ENCODE data around the gene ZMYM2.

The ZMYM2 gene

GRCh38 chr13:20105161-20105689 is 146.7 kb downstream of the ZMYM2 start:
- no peak for DNase-seq (ENCODE audit: low spot score)

- DNase-seq (ENCODE audit: low spot score), result no peak
Measured at GRCh38 chr13:20106742-20107141, 148.2 kb downstream of the ZMYM2 start.

DNA sequence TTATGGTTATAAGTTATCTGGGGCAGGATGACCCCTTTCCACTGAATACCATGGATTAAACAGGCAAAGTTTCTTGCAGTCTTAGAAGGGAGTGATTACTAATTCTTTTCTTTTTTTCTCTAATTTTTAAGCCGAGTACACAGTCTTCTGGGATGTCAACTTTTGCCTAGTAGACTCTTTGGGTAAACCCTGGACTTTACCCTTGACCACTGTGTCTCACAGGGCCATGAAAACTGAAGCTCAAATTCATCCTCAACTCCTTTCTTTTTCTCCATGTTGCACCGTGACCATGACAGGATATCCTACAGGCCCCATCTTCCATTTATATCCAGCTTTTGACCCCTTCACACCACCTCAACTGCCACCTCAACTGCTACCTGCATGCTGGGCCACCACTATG is 150.5 kb downstream of the ZMYM2 start:
- DNase-seq (ENCODE audit: low spot score), result no peak

GRCh38 chr13:20114066-20114610 is 155.6 kb downstream of the ZMYM2 start:
- DNase-seq (ENCODE audit: low spot score), result no peak

DNA sequence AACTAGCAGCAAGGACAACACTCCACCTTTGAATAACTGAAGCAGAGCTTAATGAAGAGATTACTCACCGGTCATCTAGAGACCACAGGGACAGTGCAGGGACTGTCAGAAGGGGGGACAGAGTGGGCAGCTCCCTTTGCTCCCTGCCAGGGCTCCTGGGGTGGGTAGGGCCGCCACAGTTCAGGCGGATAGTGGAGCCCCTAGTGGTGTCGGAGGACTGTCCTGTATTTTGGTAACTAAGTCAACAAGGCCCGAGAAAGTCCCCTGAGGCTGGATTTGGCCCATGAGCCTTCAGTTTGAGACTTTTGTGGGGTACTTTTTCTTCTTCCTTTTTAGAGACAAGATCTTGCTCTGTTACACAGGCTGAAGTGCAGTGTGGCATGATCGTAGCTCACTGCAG is 157.7 kb downstream of the ZMYM2 start:
- DNase-seq (ENCODE audit: low spot score), result no peak

DNA sequence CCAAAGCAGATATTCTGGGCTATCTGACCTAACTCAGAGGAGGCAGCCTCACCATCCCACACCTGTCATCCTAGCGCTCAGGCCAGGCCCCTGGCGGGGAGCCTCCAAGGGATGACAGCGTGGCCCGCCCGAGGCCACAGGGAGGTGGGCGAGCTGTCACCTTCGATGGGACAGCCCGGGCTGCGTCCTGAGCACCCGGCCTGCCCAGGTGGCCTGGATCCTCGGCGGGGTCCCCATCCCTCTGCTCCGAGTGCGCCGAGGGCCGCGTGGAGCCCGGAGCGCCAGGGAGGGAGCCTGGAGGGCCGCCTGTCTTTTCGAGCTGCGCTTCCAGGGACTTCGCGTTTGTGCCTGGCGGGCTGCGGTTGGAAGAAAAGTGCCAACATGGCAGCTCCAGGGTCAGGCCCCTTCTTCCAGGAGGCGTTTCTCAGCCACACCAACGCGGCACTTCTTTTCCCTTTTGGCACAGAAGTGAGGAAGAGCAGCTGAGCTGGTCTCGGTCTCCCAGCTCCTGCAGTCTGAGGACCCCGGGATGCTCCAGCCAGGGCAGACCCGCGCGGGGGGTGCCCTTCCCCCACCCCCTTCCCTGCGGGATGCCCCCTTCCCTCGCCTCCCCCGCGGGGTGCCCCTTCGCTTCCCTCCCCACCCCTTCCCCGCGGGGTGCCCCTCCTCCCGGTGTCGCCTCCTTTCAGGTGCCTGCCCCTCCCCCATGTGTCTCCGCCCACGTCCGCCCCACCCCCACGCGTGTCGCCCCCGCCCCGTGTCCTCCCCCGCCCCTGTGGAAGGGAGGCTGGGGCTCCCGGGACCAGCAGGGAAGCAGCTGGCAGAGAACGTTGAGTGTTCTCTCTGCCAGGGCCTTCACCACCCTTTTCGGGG is 160.0 kb downstream of the ZMYM2 start:
- DNase-seq (ENCODE audit: low spot score), result peak; percentile 47

DNA sequence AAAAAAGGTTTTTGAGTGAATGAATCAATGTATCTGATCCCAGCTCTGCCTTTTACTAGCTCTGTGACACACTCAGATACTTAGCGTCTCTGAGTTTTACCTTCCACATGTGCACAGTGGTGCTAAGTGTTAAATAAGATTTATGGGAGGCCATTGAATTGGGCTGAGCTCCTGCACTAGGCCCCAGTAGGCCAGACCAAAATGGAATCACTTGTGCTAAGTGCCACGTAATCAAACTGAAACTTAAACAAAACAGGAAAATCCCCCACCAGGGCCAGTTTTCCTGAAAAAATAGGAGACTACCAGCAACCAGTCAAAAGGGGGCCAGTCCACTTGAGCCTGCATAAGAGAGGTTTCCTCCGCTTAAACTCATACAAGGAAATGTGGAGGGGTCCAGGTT is 161.4 kb downstream of the ZMYM2 start:
- no peak for DNase-seq (ENCODE audit: low spot score)

- DNase-seq (ENCODE audit: low spot score), result peak; percentile 33
Measured at GRCh38 chr13:20121159-20121525, 162.6 kb downstream of the ZMYM2 start.

DNA sequence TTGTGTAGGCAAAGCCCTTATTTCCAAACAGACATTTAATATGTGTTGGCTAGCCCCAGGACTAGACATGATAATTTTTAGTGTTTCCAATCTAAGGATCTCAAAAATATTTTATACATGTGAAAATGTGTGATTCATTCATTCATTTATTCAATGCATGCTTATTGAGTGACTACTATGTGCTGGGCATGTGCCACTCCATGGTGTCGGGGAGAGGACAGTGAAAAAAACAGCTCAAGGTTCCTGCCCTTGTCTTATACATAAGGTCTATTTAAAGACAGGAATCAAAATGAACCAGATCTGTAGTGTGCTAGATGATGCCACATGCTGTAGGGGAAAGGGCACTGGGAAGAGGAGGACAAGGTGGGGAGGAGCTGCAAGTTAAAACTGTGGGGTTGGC is 165.8 kb downstream of the ZMYM2 start:
- no peak for DNase-seq (ENCODE audit: low spot score)

DNA sequence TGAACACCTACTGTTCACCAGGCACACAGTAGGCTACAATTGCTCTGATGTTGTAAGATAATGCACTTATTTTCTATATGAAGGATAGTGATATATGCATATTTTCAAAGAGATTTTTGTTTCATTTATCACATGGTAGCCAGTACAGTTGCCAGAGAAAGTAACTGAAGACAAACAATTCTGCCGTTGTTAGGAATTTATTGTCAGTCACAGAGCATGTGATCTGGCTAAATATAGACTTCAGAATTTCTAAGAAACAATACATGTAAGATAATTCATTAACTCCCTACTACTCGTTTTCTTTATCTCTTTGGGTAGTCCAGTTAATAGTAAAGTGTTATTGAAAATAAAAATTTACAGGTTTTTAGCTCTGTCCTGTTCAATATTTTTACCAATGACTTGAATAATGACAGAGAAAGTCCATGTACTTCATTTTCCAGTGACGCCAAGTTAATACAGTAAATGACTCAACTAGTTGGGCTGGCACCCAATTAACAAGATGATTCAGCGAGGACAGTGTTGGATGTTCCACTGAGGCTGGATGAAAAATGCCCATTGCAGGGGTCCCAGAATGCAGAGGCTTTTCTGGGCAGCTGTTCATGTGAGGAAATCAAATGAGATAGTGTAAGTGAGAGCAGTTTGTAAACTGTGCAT is 166.7 kb downstream of the ZMYM2 start:
- DNase-seq (ENCODE audit: low spot score), result peak; percentile 50

DNA sequence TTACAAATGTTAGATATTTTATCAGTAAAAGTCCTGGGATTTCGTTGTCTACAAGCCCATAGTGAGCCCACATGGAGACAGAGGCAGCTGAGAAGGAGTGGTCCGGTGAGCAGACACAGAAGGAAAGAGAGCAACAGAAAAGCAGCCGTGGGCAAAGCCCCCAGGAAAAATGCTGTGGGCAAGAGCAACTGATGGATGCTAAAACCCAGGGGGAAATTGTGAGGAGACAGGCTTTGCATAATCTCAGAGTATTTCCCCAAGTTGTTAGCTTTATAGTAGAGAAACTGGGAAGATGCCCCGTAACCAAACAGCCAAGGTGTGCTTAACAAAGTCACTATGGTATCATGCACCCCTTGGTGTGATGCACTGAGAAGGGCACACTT is 167.2 kb downstream of the ZMYM2 start:
- DNase-seq (ENCODE audit: low spot score), result no peak

DNA sequence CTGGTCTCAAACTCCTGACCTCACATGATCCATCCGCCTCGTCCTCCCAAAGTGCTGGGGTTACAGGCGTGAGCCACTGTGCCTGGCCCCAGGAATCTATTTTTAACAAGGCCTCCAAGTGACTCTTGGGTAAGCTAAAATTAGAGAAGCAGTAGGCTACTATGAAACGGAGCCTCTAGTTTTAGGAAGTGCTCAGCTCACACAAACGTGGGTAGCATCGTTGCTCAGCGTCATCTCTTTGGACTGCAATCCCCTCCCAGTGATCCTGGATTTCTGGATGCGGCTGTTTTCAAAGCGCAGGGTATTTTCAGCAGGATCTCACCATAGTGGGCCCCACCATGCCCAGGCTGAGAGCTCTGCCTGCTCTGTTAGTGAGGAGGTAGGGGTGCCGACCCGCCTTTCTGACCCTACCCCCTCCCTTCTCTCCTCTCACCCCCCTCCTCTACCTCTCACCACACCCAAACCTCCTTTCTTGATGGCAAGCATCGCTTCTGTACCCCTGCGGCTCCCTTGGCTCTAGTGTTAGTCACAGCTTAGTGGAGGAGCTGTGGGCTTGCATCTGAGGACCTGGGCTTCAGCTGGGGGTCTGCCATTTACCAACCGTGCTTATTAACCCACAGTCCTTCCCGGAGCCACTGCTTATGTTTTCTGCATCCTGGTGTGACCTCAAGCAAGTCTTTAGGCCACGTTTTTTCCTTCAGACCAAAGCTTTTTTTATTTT is 168.2 kb downstream of the ZMYM2 start:
- DNase-seq (ENCODE audit: low spot score), result no peak

GRCh38 chr13:20127262-20127561 is 168.7 kb downstream of the ZMYM2 start:
- DNase-seq (ENCODE audit: low spot score), result no peak

DNA sequence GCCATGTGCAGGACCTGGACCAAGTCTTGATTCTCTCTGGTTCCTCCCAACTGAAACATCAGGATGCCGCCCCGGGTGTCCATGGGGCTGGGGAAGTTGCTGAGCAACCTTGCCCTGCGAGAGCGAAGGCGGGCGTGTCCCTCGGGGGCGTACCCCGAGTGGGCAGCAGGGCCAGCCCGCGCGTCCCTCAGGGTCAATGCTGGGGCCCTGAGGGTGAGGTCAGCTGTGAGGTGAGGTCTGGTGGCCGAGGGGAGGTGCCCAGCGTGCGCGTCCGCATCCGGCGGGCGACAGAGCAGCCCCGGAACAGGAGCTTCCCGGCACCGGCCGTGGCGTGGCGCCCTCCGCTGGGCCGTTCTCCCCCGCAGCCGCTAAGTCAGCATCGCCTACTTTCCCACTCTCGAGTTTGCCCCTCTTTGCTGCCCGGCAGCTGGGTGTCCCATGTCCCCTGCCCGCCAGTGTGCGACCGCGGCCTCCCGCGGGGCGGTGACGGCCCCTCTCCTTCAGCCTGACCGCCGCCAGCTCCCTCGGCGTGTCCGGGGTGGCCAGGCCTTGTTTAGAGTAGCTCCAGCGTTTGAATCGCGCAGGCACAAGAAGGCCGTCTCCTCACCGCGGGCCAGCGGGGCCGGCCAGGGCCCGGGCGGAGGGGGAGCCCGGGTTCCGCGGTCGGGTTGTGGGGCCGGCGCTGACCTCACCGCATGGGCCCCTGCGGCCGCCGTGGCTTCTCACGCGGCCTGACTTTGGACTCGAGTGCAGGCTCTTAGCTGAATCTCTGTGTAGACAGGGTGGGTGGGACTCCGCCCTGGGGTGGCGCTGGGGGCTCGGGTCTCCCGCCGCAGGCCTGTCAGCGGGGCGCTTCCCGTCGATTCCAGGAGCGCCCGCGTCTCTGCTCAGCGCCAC is 169.3 kb downstream of the ZMYM2 start:
- DNase-seq (ENCODE audit: low spot score), result peak; percentile 65

DNA sequence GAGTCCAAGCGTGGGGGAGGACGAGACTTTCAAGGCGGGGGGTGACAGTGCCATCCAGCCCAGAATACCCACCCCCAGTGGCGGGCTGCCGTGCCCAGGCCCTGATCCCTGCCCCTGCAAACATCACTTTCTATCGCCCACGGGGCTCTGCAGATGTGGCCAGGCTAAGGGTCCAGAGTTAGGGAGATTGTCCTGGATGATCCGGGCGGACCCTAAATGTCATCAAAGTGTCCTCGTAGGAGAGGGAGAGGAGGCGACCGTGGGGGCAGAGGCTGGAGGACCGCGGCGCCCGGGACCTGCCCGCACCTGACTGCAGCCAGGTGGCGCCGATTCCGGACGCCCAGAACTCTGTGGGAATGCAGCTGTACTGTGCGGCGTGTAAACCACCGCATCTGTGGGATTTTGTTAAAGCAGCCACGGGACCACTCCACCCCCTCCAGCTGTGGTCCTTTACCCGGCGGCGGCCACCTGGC is 170.0 kb downstream of the ZMYM2 start:
- peak; percentile 13 for DNase-seq (ENCODE audit: low spot score)

DNA sequence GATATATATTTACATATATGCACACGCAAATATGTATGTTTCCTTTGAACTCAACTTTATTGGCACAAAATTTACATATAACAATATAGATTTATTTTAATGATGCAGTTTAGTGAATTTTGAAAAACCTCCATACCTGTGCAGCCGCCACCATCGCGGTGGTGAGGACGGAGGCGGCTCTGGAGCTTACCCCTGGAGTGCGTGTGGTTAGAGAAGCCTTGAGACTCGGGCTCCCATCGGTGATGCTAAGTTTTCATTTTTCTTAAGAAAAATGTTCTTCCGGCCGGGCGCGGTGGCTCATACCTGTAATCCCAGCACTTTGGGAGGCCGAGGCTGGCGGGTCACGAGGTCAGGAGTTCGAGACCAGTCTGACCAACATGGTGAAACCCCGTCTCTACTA is 170.5 kb downstream of the ZMYM2 start:
- no peak for DNase-seq (ENCODE audit: low spot score)

DNA sequence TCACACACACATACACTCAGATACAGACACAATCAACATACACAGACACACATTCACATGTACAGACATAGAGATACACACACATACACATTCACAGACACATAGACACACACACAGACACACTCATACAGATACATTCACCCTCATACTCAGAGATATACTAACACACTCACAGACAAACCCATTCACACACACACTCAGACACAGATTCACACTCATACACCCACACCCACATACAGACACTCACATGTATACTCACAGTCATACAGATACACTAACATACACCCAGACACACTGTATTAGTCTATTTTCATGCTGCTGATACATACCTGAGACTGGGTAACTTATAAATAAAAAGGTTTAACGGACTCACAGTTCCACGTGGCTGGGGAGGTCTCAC is 171.5 kb downstream of the ZMYM2 start:
- no peak for DNase-seq (ENCODE audit: low spot score)

GRCh38 chr13:20130652-20131051 is 172.1 kb downstream of the ZMYM2 start:
- no peak for DNase-seq (ENCODE audit: low spot score)

DNA sequence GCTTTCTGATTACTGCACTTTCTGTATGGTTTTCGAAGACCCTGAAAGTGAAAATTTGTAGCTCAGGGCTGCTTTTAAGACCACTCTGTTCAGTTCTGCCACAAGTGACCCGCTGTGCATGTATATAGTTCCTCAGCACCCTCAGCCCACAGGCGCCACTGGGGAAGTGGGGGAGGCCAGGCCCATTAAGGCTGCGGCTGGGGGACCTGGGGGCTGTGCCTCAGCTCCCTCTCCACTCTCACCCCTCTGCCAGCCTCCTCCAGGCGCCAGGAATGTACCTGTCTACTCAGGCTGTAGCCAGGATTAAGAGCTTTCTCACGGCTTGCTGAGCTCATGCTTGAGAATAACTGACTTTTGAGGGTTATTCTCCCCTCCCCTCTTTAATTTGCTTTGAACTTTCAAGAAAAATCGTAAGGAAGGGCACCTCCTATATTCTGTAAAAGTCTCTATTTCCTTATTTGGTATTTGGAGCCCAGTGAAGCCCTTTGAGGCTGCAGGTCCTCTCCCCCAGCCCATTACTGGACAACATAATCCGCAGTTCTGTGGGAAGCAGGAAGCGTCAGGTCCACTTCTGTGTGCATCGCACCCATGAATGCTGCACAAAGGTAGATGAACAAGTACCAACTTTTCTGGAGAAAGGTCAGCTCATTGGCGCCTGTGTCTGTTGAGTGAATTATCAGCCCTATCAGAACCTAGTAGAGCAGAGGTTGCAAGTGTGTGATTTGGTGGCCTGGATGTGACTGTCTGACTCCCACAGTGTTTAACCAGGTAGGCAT is 172.7 kb downstream of the ZMYM2 start:
- DNase-seq (ENCODE audit: low spot score), result no peak

DNA sequence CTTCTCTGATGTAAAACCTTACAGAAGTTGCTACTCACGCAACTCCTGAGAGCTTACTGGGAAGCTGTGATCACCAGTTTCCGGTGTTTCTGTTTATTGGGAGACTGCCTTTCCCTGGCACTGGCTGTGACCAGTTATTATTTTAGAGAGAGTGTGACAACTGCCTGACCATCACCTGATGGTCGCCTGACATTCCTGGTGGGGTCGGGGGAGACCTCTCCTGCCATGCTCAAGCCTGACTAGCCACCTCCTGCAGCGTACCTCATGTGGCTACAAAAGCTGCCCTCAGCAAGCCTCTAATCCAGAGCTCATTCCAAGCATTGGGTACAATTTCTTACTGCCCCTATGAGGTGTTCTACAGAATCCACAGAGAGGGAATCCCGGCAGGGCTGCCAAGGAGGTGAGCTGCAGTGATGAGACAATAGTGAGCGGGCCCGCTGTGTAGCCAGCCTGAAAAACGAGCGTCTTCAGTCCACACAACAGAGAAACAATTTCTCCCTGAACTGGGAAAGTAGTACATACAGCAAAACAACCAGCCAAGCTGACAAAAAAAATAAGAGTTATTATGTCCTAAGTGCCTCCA is 173.6 kb downstream of the ZMYM2 start:
- DNase-seq (ENCODE audit: low spot score), result no peak
